ENCODE data around the gene PRSS33. TPM values are rescaled to one million over a fixed set of nuclear protein-coding genes. Genes with fewer than 3 reads are reported as not detected.

Gene PRSS33, protein sequence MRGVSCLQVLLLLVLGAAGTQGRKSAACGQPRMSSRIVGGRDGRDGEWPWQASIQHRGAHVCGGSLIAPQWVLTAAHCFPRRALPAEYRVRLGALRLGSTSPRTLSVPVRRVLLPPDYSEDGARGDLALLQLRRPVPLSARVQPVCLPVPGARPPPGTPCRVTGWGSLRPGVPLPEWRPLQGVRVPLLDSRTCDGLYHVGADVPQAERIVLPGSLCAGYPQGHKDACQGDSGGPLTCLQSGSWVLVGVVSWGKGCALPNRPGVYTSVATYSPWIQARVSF
- total RNA-seq, result not detected

GRCh38 chr16:2787406-2787805, at the start of gene PRSS33:
Gene PRSS33 (minus strand): TSS chr16:2787560. CDS start chr16:2786547, 1,013 bp downstream.
- TF ChIP-seq, protein P1, sequence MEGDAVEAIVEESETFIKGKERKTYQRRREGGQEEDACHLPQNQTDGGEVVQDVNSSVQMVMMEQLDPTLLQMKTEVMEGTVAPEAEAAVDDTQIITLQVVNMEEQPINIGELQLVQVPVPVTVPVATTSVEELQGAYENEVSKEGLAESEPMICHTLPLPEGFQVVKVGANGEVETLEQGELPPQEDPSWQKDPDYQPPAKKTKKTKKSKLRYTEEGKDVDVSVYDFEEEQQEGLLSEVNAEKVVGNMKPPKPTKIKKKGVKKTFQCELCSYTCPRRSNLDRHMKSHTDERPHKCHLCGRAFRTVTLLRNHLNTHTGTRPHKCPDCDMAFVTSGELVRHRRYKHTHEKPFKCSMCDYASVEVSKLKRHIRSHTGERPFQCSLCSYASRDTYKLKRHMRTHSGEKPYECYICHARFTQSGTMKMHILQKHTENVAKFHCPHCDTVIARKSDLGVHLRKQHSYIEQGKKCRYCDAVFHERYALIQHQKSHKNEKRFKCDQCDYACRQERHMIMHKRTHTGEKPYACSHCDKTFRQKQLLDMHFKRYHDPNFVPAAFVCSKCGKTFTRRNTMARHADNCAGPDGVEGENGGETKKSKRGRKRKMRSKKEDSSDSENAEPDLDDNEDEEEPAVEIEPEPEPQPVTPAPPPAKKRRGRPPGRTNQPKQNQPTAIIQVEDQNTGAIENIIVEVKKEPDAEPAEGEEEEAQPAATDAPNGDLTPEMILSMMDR (IDR thresholded peaks at IDR 0.05; ENCODE audit: low read depth), result no peak

GRCh38 chr16:2836646-2837508, 49.5 kb upstream of the PRSS33 start:
- TF ChIP-seq, protein P1 (IDR thresholded peaks at IDR 0.05; ENCODE audit: low read depth), result no peak

DNA sequence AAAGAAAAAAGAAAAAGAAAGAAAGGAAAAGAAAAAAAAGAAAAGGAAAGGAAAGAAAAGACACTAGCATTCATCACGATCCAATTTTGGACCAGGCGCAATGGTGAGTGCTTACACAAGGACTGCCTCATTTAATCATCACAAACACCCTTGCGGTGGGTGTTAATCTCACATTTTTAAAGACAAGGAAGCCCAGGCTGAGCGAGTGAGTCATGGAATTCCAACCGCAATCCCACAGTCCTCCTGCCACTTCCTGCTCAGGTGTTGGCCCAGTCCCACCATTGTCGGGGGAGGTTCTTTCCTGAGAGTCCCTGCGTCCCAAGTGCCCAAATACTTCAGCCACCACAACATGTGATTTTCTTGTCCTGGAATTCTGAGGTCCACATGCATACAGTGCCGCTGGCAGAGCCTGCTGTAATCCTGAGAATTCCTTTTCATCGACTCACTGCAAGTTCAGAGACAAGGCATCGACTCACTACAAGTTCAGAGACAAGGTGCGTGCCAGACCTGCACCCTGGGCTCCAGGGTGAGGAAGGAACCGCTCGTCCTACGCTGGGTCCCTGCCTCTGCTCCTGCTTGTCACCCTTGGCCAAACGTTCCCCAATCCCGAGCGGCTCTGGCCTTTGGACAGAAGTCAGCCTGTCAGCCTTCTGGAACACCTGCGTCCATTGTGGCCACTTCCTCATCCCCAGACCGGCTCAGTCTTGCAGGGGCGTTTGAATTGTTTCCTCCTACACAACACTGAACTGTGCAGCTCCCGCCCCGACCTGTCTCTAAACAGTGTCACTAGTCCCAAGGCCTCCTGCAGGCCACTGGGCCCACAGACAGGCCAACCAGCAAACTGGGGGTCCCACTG, 48.5 kb upstream of the PRSS33 start:
- TF ChIP-seq, protein P1 (IDR thresholded peaks at IDR 0.05; ENCODE audit: low read depth), result no peak

DNA sequence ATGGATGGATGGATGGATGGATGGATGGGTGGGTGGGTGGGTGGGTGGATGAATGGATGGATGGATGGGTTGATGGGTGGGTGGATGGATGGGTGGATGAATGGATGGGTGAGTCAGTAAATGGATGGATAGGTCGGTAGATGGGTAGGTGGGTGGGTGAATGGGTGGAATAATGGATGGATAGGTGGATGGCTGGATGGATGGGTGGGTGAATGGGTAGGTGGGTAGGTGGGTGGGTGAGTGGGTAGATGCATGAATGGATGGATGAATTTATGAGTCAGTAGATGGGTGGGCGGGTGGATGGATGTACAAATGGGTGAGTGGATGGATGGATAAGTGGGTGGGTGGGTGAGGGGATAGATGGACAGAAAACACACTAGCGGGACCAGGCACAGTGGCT, 47.6 kb upstream of the PRSS33 start:
- TF ChIP-seq, protein P1 (IDR thresholded peaks at IDR 0.05; ENCODE audit: low read depth), result no peak

DNA sequence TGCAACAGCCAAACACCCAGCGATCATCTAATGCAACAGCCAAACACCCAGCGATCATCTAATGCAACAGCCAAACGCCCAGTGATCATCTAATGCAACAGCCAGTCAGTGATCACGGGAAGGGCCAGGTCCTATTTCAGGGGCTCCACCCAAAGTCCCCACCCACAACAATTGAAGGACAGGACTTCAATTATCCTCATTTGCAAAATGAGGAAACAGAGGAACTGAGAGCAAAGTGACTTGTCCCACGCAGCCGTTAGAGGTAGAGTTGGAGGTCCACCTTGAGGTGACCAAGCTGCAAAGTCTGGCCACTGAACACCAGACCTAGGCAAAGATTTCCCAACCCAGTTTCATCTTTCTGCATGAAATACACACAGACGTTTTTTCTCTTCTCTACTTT, 46.4 kb upstream of the PRSS33 start:
- TF ChIP-seq, protein P1 (IDR thresholded peaks at IDR 0.05; ENCODE audit: low read depth), result no peak

GRCh38 chr16:2831203-2831602, 43.8 kb upstream of the PRSS33 start:
- TF ChIP-seq, protein P1 (IDR thresholded peaks at IDR 0.05; ENCODE audit: low read depth), result no peak

Measured in subcutaneous adipose tissue (tissue), 4 donors.